Astrocyte of the spinal cord (primary cell): ENCODE measurements around the gene EPHX1.

Experiments
- DNase-seq: peaks from one replicate; pipeline ENCODE4 v3.0.0; 2011; ENCODE audit warnings: low read depth, low spot score
- H3K4me3 ChIP-seq: 2 replicates; pipeline ENCODE4 v1.5.1; 2011; ENCODE audit warnings: low read depth, mild to moderate bottlenecking, low read length, moderate library complexity
- in situ Hi-C: cut with HindIII; loops from 2 replicates; pipeline ENCODE4 v1.10.0; 2017; ENCODE audit warnings: low sequenced_read_pairs
- TF ChIP-seq, protein P1 (sequence below): IDR thresholded peaks from 2 replicates; pipeline ENCODE4 v1.5.1; 2012; ENCODE audit warnings: low read depth, mild to moderate bottlenecking, low read length, inconsistent platforms

EPHX1 gene

GRCh38 chr1:225870911-225871310, 61.0 kb downstream of the EPHX1 start:
- no peak for DNase-seq
- in situ Hi-C loops = no loop called here
- TF ChIP-seq, protein P1, sequence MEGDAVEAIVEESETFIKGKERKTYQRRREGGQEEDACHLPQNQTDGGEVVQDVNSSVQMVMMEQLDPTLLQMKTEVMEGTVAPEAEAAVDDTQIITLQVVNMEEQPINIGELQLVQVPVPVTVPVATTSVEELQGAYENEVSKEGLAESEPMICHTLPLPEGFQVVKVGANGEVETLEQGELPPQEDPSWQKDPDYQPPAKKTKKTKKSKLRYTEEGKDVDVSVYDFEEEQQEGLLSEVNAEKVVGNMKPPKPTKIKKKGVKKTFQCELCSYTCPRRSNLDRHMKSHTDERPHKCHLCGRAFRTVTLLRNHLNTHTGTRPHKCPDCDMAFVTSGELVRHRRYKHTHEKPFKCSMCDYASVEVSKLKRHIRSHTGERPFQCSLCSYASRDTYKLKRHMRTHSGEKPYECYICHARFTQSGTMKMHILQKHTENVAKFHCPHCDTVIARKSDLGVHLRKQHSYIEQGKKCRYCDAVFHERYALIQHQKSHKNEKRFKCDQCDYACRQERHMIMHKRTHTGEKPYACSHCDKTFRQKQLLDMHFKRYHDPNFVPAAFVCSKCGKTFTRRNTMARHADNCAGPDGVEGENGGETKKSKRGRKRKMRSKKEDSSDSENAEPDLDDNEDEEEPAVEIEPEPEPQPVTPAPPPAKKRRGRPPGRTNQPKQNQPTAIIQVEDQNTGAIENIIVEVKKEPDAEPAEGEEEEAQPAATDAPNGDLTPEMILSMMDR = no peak
- no peak overlapping the region for H3K4me3 ChIP-seq

DNA sequence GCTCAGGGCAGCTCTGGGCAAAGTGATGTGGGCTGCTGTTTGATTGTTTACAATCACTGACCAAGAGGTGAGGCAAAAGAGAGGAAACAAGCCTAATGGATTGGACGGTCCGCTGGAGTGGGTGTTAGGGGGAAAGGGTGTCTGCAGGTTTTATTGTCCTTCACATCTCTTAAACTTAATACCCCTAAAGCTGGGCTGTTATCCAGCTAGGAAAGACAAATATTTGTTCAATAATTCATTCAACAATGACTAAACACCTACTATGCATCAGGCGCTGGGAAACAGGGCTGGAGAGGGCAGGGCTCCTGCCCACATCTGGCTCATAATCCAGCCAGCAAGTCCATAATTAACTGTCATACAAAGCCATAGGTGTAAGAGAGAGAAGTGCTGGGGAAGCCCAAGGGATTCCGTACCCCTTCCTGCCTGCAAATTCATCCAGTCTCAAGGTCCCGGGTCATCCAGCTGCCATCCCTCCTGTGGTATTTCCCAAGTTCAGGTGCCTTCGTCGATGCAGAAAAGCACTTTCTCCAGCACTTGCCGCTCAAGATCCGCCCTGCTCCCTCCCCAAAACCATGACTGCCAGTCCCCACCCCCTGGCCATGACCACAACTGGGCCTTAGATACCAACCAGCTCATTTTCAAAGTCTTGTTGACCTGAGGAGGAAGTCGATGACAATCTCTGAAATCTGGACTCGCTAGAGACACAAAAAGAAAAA, 61.6 kb downstream of the EPHX1 start:
- TF ChIP-seq, protein P1 = no peak
- H3K4me3 ChIP-seq = no peak overlapping the region
- no peak for DNase-seq
- in situ Hi-C loops = no loop called here

GRCh38 chr1:225872075-225872430, 62.1 kb downstream of the EPHX1 start:
- no peak for DNase-seq
- TF ChIP-seq, protein P1 = no peak
- in situ Hi-C loops = no loop called here
- H3K4me3 ChIP-seq = no peak overlapping the region

DNA sequence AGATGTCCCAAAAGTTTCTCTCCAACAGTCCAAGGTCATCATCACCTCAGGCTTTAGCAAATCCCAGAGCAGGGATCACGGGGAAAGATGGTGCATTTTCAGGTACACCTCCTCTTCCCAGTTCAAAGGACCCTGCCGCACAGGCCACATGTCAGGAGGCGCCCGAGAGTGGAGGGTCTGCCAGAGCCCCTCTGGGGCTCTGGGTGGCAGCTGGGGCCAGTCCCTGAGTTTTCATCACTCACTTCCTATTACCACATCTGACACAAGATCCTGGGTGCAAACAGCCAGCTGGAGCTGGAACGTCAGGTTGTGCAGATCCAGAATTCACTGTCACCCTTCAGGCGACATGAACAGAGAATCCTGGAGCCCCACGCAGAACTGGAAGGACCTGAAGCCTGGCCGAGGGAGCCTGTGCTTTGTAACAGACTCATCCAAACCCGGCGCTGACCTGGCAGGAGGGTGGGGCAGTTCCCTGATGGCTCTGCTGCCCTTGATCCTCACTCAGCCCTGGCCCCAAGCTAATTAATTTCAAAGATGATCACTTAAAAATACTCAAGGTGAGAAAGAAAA, 63.4 kb downstream of the EPHX1 start:
- DNase-seq = no peak
- no peak overlapping the region for H3K4me3 ChIP-seq
- in situ Hi-C loops = no loop called here
- TF ChIP-seq, protein P1 = no peak

DNA sequence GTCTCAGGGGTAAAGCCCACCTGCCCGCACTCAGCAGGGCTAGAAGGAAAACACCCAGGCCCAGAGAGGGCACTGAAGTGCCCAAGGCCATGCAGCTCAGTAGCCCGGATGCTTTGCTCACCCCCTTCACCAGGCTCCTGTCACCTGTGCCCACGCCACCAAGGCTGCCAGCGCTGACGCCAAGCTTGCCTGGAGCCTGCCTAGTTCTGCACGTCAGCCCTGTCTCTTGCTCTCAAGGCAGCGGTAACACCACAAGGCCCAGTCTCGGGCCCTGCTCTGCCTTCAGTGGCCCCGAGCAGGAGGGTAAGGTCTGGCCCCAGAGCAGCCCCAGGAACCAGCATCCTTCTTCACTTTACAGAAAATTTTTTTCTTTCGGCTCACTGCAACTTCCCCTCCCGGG, 64.5 kb downstream of the EPHX1 start:
- no peak overlapping the region for H3K4me3 ChIP-seq
- no peak for DNase-seq
- in situ Hi-C loops = no loop called here
- TF ChIP-seq, protein P1 = no peak

GRCh38 chr1:225875044-225875815, 65.3 kb downstream of the EPHX1 start:
- DNase-seq = no peak
- in situ Hi-C loops = no loop called here
- H3K4me3 ChIP-seq = no peak overlapping the region
- TF ChIP-seq, protein P1 = no peak
